NT2/D1 (cell line): ENCODE data around the gene TSHZ1.

Experiments used
- DNase-seq: peaks from one replicate; pipeline ENCODE4 v3.0.0-alpha.2; 2011; ENCODE audit warnings: low read depth, low spot score
- H3K27me3 ChIP-seq: 2 replicates; pipeline ENCODE4 v1.6.0; 2011; ENCODE audit warnings: mild to moderate bottlenecking; ENCODE audit not compliant: insufficient read length, insufficient read depth
- H3K36me3 ChIP-seq: 2 replicates; pipeline ENCODE4 v1.6.1; 2011; ENCODE audit warnings: mild to moderate bottlenecking, low read length, mixed read lengths; ENCODE audit not compliant: insufficient read depth, insufficient read length
- H3K4me1 ChIP-seq: 2 replicates; pipeline ENCODE4 v1.5.1; 2011; ENCODE audit not compliant: insufficient read depth, insufficient read length
- H3K4me3 ChIP-seq: 2 replicates; pipeline ENCODE4 v1.5.1; 2011; ENCODE audit warnings: low read depth; ENCODE audit not compliant: insufficient read length
- H3K9ac ChIP-seq: 2 replicates; pipeline ENCODE4 v1.6.0; 2011; ENCODE audit warnings: low read depth; ENCODE audit not compliant: insufficient read length
- H3K9me3 ChIP-seq: 2 replicates; pipeline ENCODE4 v1.5.1; 2011; ENCODE audit warnings: mild to moderate bottlenecking, low read length; ENCODE audit not compliant: insufficient read depth
- SUZ12 ChIP-seq: IDR thresholded peaks from 2 replicates; pipeline ENCODE4 v1.6.1; 2011; ENCODE audit not compliant: insufficient read length, insufficient read depth; ENCODE audit errors: extremely low read depth
- YY1 ChIP-seq: IDR thresholded peaks from 2 replicates; pipeline ENCODE4 v1.6.1; 2011; ENCODE audit not compliant: insufficient read length, insufficient read depth
- ZNF274 ChIP-seq: IDR thresholded peaks from 2 replicates; pipeline ENCODE4 v1.6.1; 2011; ENCODE audit warnings: mild to moderate bottlenecking, low read depth, low read length

Gene TSHZ1

DNA sequence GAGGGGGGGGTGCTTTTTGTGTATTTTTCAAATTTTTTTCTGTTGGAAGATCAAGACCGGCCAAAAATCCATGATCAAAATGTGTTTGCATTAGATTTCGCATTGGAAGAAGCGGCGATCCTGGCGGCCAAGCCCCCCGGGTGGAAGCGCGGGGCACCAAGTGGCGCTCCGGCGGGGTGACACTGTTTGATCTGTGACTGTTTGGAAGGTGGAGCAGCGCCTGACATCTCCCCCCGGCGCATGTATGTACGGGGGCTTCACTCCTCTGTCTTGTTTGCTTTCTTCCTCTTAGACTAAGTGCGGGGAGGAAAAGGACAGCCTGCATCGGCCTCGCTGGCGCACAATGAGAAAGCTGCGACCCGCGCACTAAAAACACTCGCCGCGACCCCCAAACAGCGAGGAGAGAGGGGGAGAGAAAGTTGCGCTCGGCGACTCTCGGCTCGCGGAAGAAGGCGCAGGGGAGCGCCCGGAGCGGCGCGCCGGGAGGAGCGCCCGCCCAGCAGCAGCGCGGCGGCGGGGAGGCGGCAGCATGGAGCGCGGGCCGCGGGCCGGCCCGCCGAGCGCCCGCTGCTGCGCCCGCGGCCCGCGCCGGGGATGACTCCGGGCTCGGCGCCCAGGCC is 515 bp downstream of the TSHZ1 start:
- no peaks in the 10 kb centered on the region for H3K9me3 ChIP-seq
- H3K36me3 ChIP-seq = no peaks in the 10 kb centered on the region
- H3K9ac ChIP-seq = peak overlapping the region; percentile 56
- H3K4me3 ChIP-seq = peak overlapping the region; percentile 47
- H3K27me3 ChIP-seq = peaks cover 70% of the 10 kb centered on the region
- no peak for DNase-seq
- TF ChIP-seq SUZ12 = no peak
- no peak for TF ChIP-seq ZNF274
- TF ChIP-seq YY1 = no peak
- peaks cover 7% of the 10 kb centered on the region for H3K4me1 ChIP-seq

DNA sequence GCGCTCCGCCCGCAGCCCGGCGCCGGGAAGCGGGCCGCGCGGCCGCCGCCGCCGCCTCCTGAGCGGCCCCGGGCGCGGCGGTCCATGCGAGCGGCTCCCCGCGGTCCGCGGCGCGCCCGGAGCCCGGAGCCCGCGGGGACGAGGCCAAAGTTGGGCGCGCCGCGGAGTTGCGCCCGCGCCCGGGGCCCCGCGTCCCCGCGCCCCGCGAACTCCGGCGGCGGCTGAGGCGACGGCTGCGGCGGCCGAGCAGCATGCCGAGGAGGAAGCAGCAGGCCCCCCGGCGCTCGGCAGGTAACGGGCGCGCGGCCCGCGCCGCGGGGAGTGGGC is 992 bp downstream of the TSHZ1 start:
- no peaks in the 10 kb centered on the region for H3K9me3 ChIP-seq
- H3K9ac ChIP-seq = peak overlapping the region; percentile 64
- H3K36me3 ChIP-seq = no peaks in the 10 kb centered on the region
- DNase-seq = no peak
- TF ChIP-seq ZNF274 (no peak), SUZ12 (no peak), YY1 (no peak)
- H3K27me3 ChIP-seq = peaks cover 65% of the 10 kb centered on the region
- peak overlapping the region; percentile 47 for H3K4me3 ChIP-seq
- H3K4me1 ChIP-seq = peaks cover 7% of the 10 kb centered on the region

DNA sequence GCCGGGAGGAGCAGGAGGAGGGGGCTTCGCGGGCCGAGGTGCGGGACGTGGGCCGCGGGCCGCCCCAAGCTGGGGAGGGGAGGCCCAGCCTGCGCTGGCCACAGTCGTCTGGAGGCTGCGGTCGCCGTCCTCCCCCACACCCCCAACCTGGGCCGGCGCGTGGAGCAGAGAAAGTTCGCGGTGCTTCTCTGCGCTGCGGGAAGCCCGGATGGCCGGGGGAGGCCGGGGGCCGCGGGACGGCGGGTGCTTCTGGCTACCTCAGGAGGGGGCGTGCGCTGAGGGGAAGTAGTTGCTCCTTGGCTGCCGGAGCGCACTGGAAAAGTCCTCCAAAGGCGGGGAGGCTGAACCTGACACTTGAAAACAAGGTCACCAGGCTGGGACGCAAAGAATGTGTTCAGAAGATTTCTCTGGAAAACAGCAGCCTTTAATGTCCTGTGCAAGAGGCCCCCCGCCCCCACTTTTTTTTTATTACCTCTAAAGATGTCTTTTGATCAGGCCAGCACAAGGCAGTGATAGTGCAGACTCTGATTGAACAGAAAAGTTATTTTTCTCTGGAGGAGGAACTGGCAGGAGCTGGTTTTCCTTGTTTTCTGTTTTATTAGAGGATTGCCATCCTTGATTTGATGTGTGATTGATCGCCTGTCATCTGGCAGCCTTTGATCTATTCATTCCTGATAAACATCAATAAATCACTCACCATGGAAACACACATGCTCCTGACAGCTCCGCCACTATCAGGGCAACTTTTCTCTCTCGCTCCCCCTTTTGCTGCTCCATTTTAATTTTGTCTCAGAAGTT is 1.6 kb downstream of the TSHZ1 start:
- H3K9ac ChIP-seq = peak overlapping the region; percentile 64
- H3K4me3 ChIP-seq = peak overlapping the region; percentile 47
- TF ChIP-seq SUZ12 (no peak), YY1 (no peak), ZNF274 (no peak)
- DNase-seq = no peak
- peaks cover 7% of the 10 kb centered on the region for H3K4me1 ChIP-seq
- H3K27me3 ChIP-seq = peaks cover 59% of the 10 kb centered on the region
- no peaks in the 10 kb centered on the region for H3K36me3 ChIP-seq
- no peaks in the 10 kb centered on the region for H3K9me3 ChIP-seq

DNA sequence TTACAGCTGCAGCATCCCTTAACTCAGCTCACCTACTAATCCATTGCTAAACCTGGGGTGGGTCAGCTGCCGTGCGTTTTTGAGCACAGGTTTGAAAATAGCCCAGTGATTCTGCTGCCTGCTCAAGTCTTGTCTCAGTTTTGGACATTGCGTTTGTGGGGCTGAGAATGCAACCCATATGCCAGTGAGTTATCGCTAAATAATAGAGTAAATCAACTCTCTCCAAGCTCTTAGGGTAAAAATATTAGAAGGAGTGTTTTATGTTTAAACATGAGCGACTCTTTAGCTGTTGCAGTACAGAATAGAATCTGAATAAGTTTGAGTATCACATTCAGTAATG is 2.1 kb downstream of the TSHZ1 start:
- Histone ChIP-seq H3K4me3 (no peak overlapping the region), H3K27me3 (peaks cover 54% of the 10 kb centered on the region)

GRCh38 chr18:75213611-75214331 is 3.2 kb downstream of the TSHZ1 start:
- DNase-seq = no peak
- Histone ChIP-seq H3K36me3 (no peaks in the 10 kb centered on the region), H3K9ac (no peak overlapping the region), H3K4me1 (no peaks in the 10 kb centered on the region), H3K27me3 (peaks cover 47% of the 10 kb centered on the region), H3K9me3 (no peaks in the 10 kb centered on the region), H3K4me3 (no peak overlapping the region)
- TF ChIP-seq ZNF274 = no peak
- no peak for TF ChIP-seq YY1
- TF ChIP-seq SUZ12 = no peak

More for the DNA sequence above, 2.1 kb downstream of the TSHZ1 start:
- no peak overlapping the region for H3K9ac ChIP-seq
- H3K9me3 ChIP-seq = no peaks in the 10 kb centered on the region
- TF ChIP-seq YY1 = no peak
- TF ChIP-seq ZNF274 = no peak
- TF ChIP-seq SUZ12 = no peak
- H3K4me1 ChIP-seq = peaks cover 4% of the 10 kb centered on the region
- DNase-seq = no peak
- no peaks in the 10 kb centered on the region for H3K36me3 ChIP-seq

DNA sequence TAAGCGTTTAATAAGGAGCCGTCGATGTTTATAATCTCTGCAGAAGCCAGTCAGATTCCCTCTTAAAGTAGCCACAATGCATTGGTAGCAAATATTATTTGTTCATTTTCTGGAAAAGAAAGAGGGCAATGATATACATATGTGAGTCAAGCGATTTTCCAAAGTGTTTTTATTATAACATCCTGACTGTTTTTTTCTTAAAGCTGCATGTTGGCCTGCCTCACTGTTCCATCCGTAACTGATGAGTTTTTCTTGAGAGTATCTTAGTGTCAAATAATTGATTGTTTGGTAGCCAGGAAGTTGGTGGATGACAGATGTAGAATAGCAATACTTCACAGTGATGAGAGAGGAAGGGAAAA is 3.7 kb downstream of the TSHZ1 start:
- Histone ChIP-seq H3K4me3 (no peak overlapping the region), H3K36me3 (no peaks in the 10 kb centered on the region), H3K27me3 (peaks cover 47% of the 10 kb centered on the region), H3K9ac (no peak overlapping the region), H3K4me1 (no peaks in the 10 kb centered on the region), H3K9me3 (no peaks in the 10 kb centered on the region)
- DNase-seq = no peak
- TF ChIP-seq YY1 (no peak), ZNF274 (no peak), SUZ12 (no peak)
